HEK293 (cell line): ENCODE data around the gene ZFHX3.
"Not testable (repeated sequence)": the region's sequence is repeated elsewhere in the genome, so short reads cannot be mapped to it uniquely, and the experiment has no call there.

Experiments used
- HOXA7 ChIP-seq: sonication (generic); formaldehyde crosslinking; IDR thresholded peaks from 2 replicates; pipeline ENCODE4 v1.8.1; 2022; ENCODE audit warnings: missing genetic modification reagents, borderline replicate concordance
- MYNN ChIP-seq: fragments of 450-650 bp; formaldehyde crosslinking; IDR thresholded peaks from 2 replicates; pipeline ENCODE4 v1.5.1; 2016; ENCODE audit warnings: missing biosample characterization, missing genetic modification characterization, borderline replicate concordance
- REST ChIP-seq: fragments of 450-650 bp; formaldehyde crosslinking; IDR thresholded peaks from 2 replicates; pipeline ENCODE4 v1.5.1; 2016; ENCODE audit warnings: missing biosample characterization, missing genetic modification characterization
- YY1 ChIP-seq: fragments of 450-650 bp; formaldehyde crosslinking; IDR thresholded peaks from 2 replicates; pipeline ENCODE4 v1.5.1; 2018; ENCODE audit warnings: missing biosample characterization, missing genetic modification characterization
- ZBTB20 ChIP-seq: fragments of 450-650 bp; formaldehyde crosslinking; IDR thresholded peaks from 2 replicates; pipeline ENCODE4 v1.5.1; 2016; ENCODE audit warnings: missing biosample characterization, missing genetic modification characterization
- ZBTB49 ChIP-seq: fragments of 450-650 bp; formaldehyde crosslinking; IDR thresholded peaks from 2 replicates; pipeline ENCODE4 v1.5.1; 2016; ENCODE audit warnings: missing biosample characterization, missing genetic modification characterization, low read depth
- ZNF138 ChIP-seq: fragments of 450-650 bp; formaldehyde crosslinking; IDR thresholded peaks from 2 replicates; pipeline ENCODE4 v1.5.1; 2016; ENCODE audit warnings: missing biosample characterization, missing genetic modification characterization, borderline replicate concordance
- ZNF169 ChIP-seq: fragments of 450-650 bp; formaldehyde crosslinking; IDR thresholded peaks from 2 replicates; pipeline ENCODE4 v1.5.1; 2016; ENCODE audit warnings: missing biosample characterization, missing genetic modification characterization
- ZNF292 ChIP-seq: fragments of 450-650 bp; formaldehyde crosslinking; IDR thresholded peaks from 2 replicates; pipeline ENCODE4 v1.5.1; 2016; ENCODE audit warnings: low read depth, missing biosample characterization, missing genetic modification characterization, borderline replicate concordance
- ZNF626 ChIP-seq: fragments of 450-650 bp; sonication (Bioruptor Pico); formaldehyde crosslinking; IDR thresholded peaks from 2 replicates; pipeline ENCODE4 v1.5.1; 2018; ENCODE audit warnings: missing biosample characterization, missing genetic modification characterization, inconsistent platforms
- ZNF776 ChIP-seq: fragments of 450-650 bp; formaldehyde crosslinking; IDR thresholded peaks from 2 replicates; pipeline ENCODE4 v1.5.0; 2017; ENCODE audit warnings: missing biosample characterization, missing genetic modification characterization, borderline replicate concordance
- ZNF837 ChIP-seq: fragments of 450-650 bp; formaldehyde crosslinking; IDR thresholded peaks from 2 replicates; pipeline ENCODE4 v1.5.1; 2016; ENCODE audit warnings: missing biosample characterization, missing genetic modification characterization
- TF ChIP-seq, protein P1 (sequence below): fragments of 450-650 bp; formaldehyde crosslinking; IDR thresholded peaks from 2 replicates; pipeline ENCODE4 v1.5.1; 2016; ENCODE audit warnings: missing biosample characterization, missing genetic modification characterization
- TF ChIP-seq, protein P2 (sequence below): fragments of 450-650 bp; formaldehyde crosslinking; IDR thresholded peaks from 2 replicates; pipeline ENCODE4 v1.5.1; 2017; ENCODE audit warnings: missing biosample characterization, missing genetic modification characterization

GRCh38 chr16:72995882-72996270 is 52.1 kb downstream of the ZFHX3 start:
- TF ChIP-seq, protein P1, sequence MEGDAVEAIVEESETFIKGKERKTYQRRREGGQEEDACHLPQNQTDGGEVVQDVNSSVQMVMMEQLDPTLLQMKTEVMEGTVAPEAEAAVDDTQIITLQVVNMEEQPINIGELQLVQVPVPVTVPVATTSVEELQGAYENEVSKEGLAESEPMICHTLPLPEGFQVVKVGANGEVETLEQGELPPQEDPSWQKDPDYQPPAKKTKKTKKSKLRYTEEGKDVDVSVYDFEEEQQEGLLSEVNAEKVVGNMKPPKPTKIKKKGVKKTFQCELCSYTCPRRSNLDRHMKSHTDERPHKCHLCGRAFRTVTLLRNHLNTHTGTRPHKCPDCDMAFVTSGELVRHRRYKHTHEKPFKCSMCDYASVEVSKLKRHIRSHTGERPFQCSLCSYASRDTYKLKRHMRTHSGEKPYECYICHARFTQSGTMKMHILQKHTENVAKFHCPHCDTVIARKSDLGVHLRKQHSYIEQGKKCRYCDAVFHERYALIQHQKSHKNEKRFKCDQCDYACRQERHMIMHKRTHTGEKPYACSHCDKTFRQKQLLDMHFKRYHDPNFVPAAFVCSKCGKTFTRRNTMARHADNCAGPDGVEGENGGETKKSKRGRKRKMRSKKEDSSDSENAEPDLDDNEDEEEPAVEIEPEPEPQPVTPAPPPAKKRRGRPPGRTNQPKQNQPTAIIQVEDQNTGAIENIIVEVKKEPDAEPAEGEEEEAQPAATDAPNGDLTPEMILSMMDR (tag by site-specific recombination), result not testable (repeated sequence)
- TF ChIP-seq REST (tag by site-specific recombination); ZNF776; YY1 (tag by site-specific recombination); ZNF138 (tag by site-specific recombination); ZNF169 (tag by site-specific recombination); ZBTB49 (tag by site-specific recombination); ZBTB20; ZNF292 (tag by site-specific recombination); HOXA7 (CRISPR knock-in tag); ZNF837 (tag by site-specific recombination); ZNF626 (tag by site-specific recombination); MYNN (tag by site-specific recombination): not testable (repeated sequence)
- TF ChIP-seq, protein P2, sequence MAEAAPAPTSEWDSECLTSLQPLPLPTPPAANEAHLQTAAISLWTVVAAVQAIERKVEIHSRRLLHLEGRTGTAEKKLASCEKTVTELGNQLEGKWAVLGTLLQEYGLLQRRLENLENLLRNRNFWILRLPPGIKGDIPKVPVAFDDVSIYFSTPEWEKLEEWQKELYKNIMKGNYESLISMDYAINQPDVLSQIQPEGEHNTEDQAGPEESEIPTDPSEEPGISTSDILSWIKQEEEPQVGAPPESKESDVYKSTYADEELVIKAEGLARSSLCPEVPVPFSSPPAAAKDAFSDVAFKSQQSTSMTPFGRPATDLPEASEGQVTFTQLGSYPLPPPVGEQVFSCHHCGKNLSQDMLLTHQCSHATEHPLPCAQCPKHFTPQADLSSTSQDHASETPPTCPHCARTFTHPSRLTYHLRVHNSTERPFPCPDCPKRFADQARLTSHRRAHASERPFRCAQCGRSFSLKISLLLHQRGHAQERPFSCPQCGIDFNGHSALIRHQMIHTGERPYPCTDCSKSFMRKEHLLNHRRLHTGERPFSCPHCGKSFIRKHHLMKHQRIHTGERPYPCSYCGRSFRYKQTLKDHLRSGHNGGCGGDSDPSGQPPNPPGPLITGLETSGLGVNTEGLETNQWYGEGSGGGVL, result not testable (repeated sequence)
